ENCODE results near the gene NCOR1.

Gene NCOR1

DNA sequence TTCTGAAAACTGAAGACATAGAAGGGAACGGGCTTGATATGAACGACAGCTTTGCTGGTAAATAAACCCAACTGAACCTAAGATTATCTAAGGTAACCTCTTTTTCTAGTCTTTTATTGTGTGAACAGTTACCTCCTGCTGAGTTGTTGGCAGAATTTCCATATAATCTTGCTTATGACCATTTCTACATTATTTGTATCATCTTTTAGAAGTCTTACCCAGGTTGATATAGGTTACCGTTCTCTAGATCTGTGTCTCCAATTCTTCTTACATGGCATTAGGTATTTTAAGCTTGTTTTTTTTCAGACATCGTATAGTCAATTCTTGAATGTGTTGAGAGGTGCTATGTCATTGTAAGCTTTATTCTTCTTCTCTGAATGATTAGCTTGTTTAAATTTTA lies 191.5 kb downstream of the NCOR1 start:
- no peak overlapping the region for H3K27ac ChIP-seq
- no peak for TF ChIP-seq ZFX (IDR thresholded peaks at IDR 0.05)
- TF ChIP-seq CTCF (conservative IDR thresholded peaks at IDR 0.05): no peak

DNA sequence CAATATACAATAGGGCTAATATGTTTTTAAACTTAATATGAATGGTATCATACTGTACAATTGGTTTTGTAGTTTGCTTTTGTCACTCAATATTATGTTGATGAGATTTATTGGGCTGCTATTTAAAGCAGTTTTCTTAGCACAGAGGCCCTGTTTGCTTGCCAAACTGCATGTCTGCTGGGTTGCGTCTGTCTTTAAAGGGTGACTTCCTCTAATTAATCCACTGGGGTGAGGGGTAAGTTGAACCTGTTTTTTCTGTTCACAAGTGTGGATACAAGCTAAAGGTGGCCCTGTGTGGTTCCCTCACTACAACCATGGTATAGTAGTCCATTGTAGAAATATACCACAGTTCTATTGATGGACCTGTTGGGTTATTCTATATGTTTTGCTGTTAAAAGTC lies 196.0 kb downstream of the NCOR1 start:
- TF ChIP-seq ZFX (IDR thresholded peaks at IDR 0.05) (no peak), CTCF (conservative IDR thresholded peaks at IDR 0.05) (no peak)
- peak overlapping the region; percentile 18; the same call in 1 of the 2 replicates for H3K27ac ChIP-seq

DNA sequence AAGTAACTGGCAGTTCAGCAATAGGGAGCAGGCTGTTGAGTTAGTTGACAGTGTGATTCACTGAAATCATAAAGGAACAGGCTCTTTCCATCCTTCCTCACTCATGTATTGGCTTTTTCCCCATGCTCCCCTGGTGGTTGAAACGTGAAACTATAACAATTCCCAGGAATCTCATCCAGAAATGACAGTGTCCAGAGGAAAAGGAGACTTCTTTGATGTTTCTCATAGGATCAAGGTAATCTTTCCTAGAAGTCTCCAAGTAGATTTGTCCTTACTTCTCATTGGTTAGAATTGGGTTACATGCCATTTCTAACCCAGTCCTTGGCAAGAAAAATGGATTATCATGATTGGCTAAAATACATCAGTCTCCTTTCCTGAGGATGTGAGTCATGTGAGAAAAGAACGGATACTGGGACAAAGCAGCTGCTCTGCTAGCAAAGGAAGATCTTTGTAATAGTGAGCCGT lies 201.4 kb downstream of the NCOR1 start:
- no peak overlapping the region for H3K27ac ChIP-seq
- TF ChIP-seq ZFX (IDR thresholded peaks at IDR 0.05) (no peak), CTCF (conservative IDR thresholded peaks at IDR 0.05) (peak; percentile 72)

DNA sequence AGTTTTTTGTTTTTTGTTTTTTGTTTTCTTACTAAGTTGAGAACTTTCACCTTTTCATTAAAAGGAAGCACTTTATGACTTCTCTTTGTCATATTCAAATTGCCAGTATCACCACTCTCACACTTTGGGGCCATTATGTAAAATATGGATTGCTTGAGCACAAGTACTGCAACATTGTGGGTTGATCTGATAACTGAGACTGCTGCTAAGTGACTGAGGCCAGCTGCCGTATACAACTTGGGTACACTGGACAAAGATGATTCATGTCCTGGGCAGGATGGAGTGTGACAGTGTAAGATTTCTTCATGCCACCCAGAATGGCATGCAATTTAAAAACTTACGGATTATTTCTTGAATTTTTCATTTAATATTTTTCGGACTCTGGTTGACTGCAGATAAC lies 207.9 kb downstream of the NCOR1 start:
- no peak overlapping the region for H3K27ac ChIP-seq
- no peak for TF ChIP-seq CTCF (conservative IDR thresholded peaks at IDR 0.05)
- no peak for TF ChIP-seq ZFX (IDR thresholded peaks at IDR 0.05)

GRCh38 chr17:16005636-16006035 lies 209.7 kb downstream of the NCOR1 start:
- no peak for TF ChIP-seq CTCF (conservative IDR thresholded peaks at IDR 0.05)
- TF ChIP-seq ZFX (IDR thresholded peaks at IDR 0.05): no peak
- no peak overlapping the region for H3K27ac ChIP-seq

DNA sequence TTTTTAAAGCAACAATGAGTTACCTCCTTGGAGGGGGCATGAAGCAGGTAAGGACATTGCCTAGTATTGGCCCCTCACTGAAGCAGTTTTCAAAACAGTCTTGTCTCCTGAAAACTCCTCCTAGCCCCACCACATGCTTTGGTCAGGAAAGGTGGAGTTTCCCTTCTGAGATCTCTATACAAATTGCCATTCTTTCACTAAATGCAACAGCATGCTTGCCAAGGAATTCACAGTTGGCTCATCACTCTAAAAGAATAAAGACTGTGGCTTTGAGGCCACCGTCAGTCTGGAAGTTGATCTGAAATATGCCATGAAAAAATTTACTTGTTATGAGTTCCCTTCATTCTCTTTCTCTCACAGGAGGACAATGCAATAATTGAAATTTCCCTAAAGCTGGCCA lies 211.5 kb downstream of the NCOR1 start:
- H3K27ac ChIP-seq: no peak overlapping the region
- no peak for TF ChIP-seq CTCF (conservative IDR thresholded peaks at IDR 0.05)
- no peak for TF ChIP-seq ZFX (IDR thresholded peaks at IDR 0.05)

DNA sequence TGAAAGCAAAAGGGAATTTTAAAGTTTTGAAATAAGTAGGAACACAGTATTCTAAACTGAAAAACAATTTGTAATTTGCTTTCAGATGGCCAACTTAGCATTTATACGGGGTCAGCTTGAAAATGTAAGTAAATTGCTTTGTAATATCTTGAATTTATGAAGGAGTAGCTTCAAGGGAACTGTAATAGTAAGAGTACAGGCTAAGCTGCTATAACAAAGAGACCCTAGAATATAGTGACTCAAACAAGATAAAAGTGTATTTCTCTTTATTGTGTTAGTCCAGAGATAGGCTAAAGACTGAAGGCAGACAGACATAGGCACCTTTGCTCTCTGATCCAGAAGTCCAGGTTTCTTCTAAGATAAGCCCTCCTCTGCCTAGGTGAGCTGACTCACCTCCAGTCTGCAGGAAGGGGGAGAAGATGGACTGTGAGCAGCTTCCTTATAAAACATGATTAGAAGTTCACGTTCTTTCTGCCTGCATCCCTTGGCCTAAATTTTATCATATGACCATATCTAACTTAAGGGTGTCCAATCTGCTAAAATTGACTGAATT lies 212.6 kb downstream of the NCOR1 start:
- TF ChIP-seq CTCF (conservative IDR thresholded peaks at IDR 0.05): no peak
- no peak for TF ChIP-seq ZFX (IDR thresholded peaks at IDR 0.05)
- no peak overlapping the region for H3K27ac ChIP-seq

Measured in C4-2B (cell line).